LoVo (cell line): Measurements from ENCODE around the gene CTTNBP2NL.
"Not testable (repeated sequence)": the region's sequence is repeated elsewhere in the genome, so short reads cannot be mapped to it uniquely, and the experiment has no call there.

Source experiments
- DNase-seq: peaks from one replicate; pipeline ENCODE4 v3.0.0-alpha.2; 2016; ENCODE audit warnings: low spot score

CTTNBP2NL gene

DNA sequence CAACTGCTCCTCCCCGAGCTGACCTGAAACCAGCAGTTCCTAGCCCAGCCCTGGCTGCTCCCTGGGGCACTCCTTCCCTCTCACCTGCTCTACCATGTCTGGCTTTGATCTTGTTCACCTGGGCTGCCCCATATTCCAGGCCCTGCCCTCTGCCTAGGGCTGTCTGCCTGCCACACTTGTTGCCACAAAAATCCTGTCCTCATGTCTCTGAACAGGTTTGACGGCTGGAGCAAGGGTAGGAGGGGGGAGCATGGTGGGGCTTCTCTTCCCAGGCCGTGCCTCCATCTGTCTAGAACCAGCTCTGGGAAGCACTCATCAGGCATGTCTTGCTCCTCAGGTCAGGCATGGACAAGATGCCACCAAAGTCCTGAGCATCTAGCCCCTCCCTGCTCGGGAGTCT lies 68.5 kb downstream of the CTTNBP2NL start:
- no peak for DNase-seq

DNA sequence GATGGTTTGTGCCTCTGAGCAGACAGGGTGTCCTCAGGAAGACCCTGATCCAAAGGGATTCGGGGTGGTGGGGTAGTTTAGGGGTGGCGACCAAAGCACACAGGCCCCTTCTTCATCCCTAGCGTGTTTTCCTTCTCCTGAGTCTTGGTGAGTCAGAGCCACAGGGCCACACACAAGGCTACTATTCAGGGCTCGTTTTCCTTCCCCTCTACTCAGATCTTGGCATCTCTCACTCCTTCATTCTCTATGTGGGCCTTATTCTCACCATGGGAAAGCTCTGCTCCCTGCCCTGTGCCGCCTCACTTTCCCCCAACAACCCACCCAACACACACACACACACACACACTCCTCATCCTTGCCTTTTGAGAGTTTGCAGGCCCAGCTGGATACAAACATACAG lies 69.1 kb downstream of the CTTNBP2NL start:
- DNase-seq: no peak

DNA sequence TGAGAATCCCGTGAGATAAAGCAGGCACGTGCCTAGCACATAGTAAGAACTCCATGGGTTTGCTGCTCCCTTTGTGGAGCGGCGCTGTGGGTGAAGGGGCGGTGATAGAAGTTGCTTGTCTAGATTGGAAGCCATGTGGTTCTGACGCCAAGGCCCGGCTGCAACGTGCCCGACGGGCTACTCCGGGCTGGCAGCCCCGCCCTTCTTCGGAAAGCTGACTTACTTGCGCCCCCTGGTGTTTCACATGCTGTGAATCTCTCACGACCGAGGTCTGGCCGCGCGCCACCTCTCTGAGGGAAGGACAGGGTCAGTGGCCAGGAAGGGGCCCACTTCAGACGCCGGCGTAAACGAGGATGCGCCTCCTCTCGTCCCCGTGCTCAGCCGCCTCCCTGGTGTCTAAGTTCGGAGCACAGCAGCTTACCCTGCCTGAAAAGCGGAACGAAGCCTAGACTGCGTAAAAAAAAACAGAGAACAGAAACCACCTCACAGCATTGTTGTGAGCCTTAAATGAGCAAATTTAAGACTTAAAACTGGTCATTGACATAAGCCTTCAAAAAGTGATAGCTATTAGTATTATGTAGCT lies 70.2 kb downstream of the CTTNBP2NL start:
- peak; percentile 91 for DNase-seq

DNA sequence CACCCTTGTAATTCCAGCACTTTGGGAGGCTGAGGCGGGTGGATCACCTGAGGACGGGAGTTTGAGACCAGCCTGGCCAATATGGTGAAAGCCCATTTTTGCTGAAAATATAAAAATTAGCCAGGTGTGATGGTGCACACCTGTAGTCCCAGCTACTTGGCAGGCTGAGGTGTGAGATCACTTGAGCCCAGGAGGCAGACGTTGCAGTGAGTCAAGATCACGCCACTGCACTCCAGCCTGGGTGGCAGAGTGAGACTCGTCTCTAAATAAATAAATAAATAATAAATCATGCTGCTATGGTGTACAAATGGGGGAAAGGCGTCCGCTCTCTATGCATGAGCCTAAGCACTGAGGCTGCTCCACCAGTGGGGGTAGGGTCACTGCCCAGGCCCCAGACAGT lies 74.3 kb downstream of the CTTNBP2NL start:
- DNase-seq: not testable (repeated sequence)

DNA sequence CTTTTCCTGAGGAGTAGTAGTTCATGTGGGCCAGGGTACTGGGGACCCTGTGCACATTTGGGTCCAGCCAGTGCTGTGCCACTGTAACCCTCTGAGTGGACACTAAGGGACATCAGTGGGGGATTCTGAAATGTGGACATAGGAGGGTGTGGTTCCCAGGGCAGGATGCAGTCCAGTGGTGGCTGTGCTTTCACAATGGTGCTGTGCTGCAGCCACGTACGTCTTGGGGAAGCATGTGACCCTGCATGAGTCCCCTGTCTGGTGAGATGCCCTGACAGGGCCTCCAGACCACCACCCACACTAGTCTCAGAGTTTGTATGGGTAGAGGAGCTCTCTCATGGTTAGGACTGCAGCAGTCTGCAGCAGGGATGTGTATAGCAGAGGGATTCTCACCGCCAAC lies 75.0 kb downstream of the CTTNBP2NL start:
- DNase-seq: no peak

DNA sequence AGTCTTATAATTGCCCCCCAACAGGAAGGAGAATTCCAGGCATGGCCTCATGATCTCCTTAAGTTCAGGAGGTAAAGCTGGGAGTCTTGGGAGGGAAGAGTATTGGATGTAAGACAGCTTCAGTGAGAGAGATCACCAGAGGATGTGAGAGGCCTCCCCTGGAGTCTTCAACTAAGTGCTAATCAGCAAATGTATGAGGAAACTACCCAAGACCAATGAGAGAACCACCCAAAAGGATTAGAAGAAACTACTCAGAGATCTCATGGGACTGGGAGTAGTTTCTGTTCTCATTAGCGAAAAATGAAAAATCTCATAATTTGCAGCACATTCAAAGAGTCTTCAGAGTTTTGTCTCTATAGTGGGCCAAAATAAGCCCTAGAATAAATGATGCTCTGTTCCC lies 76.1 kb downstream of the CTTNBP2NL start:
- DNase-seq: no peak

DNA sequence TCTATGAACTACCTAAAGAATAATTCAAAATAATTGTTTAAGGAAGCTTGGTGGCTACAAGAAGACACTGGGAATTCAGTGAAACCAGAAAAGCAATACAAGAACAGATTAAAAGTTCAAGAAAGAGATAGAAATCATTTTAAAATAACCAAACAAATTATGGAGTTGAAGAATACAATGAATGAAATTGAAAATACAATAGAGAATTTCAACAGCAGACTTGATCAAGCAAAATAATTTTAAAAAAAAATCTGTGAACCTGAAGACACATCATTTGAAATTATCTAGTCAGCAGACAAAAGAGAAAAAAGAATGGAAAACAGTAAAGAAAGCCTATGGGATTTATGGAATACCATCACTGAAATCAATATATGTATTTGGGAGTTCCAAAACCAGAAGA lies 81.5 kb downstream of the CTTNBP2NL start:
- DNase-seq: no peak

DNA sequence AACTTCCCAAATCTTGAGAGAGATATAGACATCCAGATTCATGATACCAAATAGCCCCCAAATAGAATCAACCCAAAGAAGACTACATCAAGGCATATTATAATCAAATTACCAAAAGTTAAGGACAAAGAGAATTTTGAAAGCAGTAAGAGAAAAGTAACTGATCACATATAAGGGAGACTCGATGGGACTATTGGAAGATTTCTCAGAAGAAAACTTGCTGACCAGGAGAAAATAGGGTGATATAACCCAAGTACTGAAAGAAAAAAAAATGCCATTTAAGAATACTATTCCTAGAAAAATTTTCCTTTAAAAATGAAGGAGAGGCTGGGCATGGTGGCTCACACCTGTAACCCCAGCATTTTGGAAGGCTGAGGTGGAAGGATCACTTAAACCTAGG lies 82.3 kb downstream of the CTTNBP2NL start:
- no peak for DNase-seq

DNA sequence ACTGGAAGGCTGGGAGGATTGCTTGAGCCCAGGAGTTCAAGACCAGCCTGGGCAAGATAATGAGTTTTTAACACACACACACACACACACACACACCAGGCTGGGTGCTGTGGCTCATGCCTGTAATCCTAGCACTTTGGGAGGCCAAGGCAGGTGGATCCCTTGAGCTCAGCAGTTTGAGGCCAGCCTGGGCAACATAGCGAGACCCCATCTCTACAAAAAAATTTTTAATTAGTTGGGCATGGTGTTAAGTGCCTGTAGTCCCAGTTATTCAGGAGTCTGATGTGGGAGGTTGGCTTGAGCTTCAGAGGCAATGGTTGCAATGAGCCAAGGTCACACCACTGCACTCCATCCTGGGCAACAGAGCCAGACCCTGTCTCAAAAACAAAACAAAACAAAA lies 90.0 kb downstream of the CTTNBP2NL start:
- DNase-seq: not testable (repeated sequence)

DNA sequence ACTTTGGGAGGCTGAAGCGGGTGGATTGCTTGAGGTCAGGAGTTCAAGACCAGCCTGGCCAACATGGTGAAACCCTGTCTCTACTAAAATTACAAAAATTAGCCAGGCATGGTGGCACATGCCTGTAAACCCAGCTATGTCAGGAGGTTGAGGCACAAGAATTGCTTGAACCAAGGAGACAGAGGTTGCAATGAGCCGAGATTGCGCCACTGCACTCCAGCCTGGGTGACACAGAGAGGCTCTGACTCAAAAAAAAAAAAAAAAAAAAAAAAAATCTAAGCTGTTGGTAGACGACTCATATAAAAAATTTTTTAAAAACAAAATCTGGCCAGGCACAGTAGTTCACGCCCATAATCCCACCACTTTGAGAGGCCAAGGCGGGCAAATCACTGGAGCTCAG lies 91.7 kb downstream of the CTTNBP2NL start:
- DNase-seq: not testable (repeated sequence)

DNA sequence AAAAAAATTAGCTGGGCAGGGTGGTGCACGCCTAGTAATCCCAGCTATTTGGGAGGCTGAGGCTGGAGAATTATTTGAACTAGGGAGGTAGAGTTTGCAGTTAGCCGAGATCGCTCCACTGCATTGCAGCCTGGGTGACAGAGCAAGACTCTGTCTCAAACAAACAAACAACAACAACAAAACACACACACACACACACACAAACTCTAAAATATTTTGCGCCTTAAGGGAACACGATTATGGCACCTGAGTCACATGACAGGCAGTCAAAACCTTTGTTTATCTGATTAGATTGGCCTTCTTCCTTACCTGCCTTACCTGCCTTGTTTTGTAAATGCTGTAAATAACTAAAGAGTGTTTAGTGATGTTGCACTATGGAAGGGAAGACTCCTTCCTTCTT lies 92.1 kb downstream of the CTTNBP2NL start:
- no peak for DNase-seq

DNA sequence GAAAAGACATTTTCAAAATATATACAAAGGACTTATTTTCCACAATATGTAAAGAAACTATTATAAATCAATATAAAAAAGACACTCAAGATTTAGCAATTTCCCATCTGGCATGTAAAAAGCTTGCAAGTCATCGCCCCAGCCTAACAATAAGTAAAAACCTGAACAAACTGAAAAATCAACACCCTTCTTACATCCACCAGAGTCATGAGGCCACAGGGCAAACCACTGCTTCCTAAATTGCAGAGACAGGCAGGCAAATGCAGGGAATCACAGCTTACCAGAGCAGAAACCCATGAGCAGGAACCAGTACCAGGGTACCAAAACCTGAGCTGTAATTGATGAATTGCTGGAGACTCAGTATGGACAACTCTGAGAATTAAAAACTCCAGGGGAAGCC lies 96.1 kb downstream of the CTTNBP2NL start:
- DNase-seq: no peak

DNA sequence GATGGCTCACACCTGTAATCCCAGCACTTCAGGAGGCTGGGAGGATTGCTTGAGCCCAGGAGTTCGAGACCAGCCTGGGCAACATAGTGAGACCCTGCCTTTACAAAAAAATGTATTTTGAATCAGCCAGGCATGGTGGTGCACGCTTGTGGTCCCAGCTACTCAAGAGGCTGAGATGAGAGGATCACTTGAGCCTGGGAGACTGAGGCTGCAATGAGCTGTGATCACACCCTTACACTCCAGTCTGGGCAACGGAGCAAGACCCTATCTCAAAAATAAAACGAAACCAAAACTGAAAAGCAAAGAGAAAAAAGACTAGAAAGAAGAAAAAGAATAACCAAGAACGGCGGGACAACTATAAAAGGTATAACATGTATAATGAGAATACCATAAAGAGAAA lies 97.3 kb downstream of the CTTNBP2NL start:
- DNase-seq: no peak

DNA sequence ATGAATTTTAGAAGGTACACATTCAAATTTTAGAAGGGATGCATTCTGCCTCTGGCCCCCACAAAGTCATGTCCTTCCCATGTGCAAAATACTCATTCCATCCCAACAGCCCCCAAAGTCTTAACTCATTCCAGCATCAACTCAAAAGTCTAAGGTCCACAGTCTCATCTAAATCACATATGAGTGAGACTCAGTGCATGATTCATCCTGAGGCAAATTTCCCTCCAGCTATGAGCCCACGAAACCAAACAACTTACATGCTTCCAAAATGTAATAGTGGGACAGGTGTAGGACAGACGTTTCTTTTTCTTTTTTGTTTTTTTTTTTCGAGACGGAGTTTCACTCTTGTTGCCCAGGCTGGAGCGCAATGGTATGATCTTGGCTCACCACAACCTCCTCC lies 100.3 kb downstream of the CTTNBP2NL start:
- DNase-seq: no peak

DNA sequence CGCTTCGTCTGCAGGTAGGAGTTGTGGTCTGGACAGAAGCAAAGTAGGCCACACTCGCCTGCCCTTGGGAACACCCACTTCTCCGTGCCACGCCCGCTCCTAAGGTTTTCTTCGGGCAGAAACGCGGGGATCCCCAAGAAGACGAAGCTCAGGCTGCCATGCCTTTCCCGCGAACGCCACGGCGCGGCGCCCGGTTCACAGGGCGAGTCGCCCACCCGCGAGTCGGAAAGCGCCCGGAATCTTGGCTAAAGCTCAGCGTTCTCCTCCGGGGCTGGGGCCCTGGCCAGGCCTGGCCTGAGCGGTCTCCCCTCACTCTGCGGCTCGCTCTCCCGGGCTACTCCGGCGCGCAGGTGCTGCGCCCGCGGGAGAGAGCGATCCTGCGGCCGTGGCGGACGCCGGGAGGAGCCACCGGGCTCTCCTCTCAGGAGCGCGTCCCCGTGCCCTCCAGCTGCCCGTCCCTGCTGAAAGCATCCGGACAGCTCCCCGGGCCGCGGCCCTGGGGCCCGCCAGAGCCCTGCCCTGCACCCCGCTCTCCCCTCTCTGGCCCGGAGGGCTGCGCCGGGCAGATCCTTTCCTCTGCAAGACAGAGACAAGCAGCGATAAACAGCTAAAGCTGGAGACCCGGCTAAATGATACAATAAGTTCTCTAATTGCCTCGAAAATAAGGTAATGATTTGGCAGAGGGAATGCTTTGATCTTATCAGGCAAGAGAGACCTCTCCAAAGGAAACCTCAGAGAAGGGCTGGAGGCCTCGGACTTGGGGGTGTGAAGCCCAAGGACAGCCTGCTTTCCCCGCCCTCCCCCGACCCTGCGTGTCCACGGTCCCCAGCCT lies 106.0 kb downstream of the CTTNBP2NL start:
- DNase-seq: peak; percentile 57

DNA sequence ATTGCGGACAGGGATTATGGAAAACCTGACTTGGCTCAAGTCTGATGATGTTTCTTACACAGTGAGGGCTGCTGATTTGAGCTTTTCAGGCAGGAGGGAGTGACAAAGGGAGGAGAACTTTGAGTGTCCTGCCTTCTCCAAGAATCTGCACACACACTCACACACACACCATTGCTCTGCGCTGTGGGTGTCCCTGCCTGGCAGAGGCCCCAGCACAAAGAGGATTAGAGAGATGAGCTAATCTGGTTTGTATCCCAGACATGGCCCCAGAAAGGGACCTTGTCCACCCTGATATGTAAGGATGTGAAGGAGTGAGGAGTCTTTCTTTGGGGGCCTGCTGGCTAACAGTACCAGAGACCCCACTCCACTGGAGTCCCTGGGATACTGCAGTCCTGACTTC lies 106.8 kb downstream of the CTTNBP2NL start:
- DNase-seq: no peak

DNA sequence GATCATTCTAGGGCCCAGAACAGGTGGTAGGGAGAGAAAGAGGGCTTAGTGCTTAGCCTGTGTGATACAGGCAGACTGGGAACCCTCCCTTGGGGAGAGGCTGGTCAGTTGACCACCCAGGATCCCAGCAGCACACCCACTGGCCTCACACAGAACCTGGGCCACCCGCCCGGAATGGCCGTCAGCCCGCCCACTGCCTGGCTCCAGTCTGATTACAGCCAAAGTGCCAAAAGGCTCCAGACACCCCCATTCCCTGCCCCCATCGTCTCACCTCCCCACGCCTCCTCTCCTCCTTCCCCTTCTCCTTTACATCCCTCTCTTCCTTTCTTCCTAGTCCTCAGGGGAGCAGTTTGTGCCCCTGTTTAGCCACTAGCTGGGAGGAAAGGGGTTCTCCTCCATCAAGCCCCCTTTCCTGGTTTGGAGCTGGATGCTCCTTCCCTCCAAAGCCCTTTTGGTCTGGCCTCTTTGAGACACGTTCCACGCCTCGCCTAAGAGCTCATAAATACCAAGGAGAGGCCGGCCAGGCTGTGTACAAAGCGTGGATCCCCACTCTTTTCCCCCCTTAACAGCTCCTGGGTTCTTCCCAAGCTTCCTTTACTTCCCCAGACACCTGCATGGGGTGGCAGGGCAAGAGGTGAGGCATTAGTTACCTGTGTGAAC lies 108.1 kb downstream of the CTTNBP2NL start:
- DNase-seq: no peak

DNA sequence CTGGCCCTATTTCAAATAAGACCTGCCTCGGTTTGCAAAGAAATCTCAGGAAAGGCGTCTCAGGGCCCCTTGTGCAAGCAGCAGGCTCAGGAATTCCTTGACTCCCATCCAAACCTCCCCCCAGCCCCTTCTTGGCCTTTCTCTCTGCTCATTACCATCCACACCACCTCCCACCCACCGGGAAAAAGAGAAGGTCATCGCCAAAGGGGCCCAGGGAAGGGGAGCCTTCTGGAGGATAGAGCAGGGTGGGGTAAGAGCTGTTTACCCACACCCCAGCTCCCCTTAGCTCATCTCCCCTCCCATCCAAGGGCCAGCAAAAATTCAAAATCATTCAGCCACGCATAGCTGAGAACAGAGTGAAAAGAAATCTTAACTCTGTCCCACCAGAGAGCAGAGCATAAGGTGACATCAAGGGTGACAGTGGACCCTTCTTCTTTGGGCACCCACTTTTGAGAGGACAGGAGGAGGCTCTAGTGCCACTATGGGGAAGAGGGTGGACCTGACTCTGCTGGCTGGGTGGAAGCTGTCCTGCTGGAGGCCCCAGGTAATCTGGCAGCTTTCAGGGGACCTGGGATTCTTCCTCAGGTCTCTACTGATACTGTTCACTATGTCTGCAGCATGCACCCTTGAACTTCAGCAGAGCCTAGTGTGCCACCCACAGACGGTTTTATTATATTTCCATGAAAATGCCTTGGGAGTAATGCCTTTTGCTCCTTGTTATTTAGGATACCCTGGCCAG lies 108.8 kb downstream of the CTTNBP2NL start:
- no peak for DNase-seq

DNA sequence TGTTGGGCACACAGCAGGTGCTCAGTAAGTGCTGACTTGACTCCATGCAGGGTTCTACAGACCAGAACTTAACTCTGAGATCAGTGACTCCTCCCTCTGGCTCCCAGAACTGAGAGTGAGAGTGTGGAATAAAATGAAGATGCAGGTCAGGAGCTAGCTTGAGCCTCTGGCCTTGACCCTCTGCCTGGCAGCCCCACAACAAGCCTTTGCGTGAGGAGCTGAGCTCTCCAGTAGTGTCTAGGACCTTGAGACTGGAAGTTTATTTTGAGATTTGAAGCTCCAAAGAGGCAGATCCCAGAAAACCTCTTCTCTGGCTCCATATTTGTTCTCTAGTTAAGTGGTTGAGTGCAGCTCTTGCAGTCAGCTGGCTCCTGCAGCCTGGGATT lies 109.4 kb downstream of the CTTNBP2NL start:
- DNase-seq: no peak

DNA sequence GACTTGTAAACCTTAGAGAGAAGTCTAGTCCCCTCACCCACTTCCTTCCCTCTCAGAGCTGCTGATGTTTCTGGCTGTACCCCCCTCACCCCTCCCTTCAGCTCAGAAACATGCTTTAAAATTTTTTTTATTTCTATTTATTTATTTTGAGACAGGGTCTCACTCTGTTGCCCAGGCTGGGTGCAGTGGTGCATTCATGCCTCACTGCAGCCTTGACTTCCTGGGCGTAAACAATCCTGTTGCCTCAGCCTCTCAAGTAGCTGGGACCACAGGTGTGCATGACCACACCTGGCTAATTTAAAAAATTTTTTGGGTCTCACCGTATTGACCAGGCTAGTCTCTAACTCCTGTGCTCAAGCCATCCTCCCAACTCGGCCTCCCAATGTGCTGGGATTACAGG lies 109.9 kb downstream of the CTTNBP2NL start:
- no peak for DNase-seq

DNA sequence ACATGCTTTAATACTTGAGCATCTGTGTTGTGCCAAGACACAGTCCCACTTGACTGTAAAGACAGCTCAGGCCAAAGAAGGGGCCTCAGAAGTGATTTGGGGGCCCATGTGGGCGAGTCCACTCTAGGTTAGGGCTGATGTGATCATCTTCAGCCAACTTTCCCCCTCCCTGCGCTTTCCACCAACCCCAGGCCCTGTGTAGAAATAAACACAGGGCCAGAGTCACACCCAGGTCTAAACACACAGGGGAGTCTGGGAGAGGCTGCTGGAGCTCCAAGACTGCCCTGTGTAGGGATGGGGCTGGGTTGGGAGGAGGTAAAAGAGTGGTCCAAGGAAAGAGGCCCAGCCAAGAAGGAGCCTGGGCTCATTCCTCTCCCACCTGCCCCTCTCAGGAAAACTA lies 110.3 kb downstream of the CTTNBP2NL start:
- DNase-seq: no peak

DNA sequence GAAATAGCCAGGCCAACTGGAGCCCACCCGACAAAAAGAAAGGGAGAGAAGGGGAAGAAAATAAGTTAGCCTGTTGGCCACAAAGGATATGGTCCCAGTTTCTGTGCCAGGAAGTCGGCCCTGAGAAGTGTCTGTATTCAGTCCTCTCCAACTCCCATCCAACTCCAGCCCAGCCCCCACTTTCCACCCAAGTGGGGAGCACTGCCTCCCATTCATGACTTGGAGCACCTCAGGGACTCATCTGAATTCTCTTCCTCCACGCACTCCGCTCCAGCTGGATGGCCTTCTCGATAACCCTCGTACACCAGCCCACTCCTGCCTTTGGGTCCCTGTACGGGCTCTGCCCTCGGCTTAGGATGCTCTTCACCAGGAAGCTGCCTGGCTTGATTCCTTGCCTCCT lies 110.7 kb downstream of the CTTNBP2NL start:
- no peak for DNase-seq

DNA sequence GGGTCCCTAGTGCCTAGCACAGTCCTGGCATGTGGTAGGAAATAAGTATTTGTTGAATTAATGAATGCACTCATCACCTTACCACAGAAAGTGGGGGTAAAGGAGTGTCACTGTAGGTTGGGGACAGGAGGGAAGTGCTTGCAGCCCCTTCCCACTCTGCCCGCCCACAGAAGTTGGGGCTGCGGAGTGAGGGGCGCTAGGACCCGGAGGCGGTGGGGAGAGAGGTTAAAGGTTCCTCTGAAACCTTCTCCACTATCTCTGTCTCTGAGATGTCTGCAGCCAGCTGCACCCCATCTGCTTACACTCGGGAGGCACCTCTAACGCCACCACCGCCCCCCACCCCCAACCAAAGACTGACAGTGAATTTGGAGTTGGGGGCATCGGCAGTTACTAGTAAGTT lies 111.3 kb downstream of the CTTNBP2NL start:
- DNase-seq: no peak
